NCI-H82 treated with DMSO at 0.1 percent for 48 hours (cell line): Measurements from ENCODE around the gene TIMP4.
A peak's percentile ranks its signal among the peaks of the same experiment; 100 is the strongest.

Experiments used
- DNase-seq: peaks from one replicate; lab custom pipeline; 2025; ENCODE audit not compliant: unreplicated experiment; lab: John Stamatoyannopoulos, UW

TIMP4 gene

GRCh38 chr3:12158387-12159226 lies at the start of gene TIMP4:
Gene TIMP4 (minus strand): TSS chr3:12158912. CDS start chr3:12158840, 72 bp downstream.
- no peak for DNase-seq

GRCh38 chr3:12205171-12205570 lies 46.5 kb upstream of the TIMP4 start:
- DNase-seq, result no peak

GRCh38 chr3:12201813-12202212 lies 43.1 kb upstream of the TIMP4 start:
- no peak for DNase-seq

- no peak for DNase-seq
Observed at GRCh38 chr3:12198301-12198700, 39.6 kb upstream of the TIMP4 start.

GRCh38 chr3:12197475-12197874 lies 38.8 kb upstream of the TIMP4 start:
- no peak for DNase-seq

GRCh38 chr3:12196684-12197083 lies 38.0 kb upstream of the TIMP4 start:
- DNase-seq, result peak; percentile 46

- no peak for DNase-seq
Observed at GRCh38 chr3:12195231-12195630, 36.5 kb upstream of the TIMP4 start.

- DNase-seq, result no peak
Observed at GRCh38 chr3:12194669-12195161, 36.0 kb upstream of the TIMP4 start.

GRCh38 chr3:12194209-12194608 lies 35.5 kb upstream of the TIMP4 start:
- no peak for DNase-seq

- no peak for DNase-seq
Observed at GRCh38 chr3:12193485-12194165, 34.9 kb upstream of the TIMP4 start.

GRCh38 chr3:12192655-12193484 lies 34.2 kb upstream of the TIMP4 start:
- no peak for DNase-seq

- no peak for DNase-seq
Observed at GRCh38 chr3:12192173-12192572, 33.5 kb upstream of the TIMP4 start.

GRCh38 chr3:12191559-12191958 lies 32.8 kb upstream of the TIMP4 start:
- DNase-seq, result no peak

GRCh38 chr3:12190832-12191231 lies 32.1 kb upstream of the TIMP4 start:
- DNase-seq, result no peak

- no peak for DNase-seq
Observed at GRCh38 chr3:12190221-12190807, 31.6 kb upstream of the TIMP4 start.

GRCh38 chr3:12188681-12189287 lies 30.1 kb upstream of the TIMP4 start:
- DNase-seq, result no peak

- no peak for DNase-seq
Observed at GRCh38 chr3:12188328-12188648, 29.6 kb upstream of the TIMP4 start.

GRCh38 chr3:12187448-12188327 lies 29.0 kb upstream of the TIMP4 start:
- DNase-seq, result no peak

GRCh38 chr3:12186515-12187286 lies 28.0 kb upstream of the TIMP4 start:
- no peak for DNase-seq
